Right ventricle myocardium superior (tissue), 1 donor: ENCODE measurements around the gene SH3BP1. TPM values are rescaled to one million over a fixed set of nuclear protein-coding genes. Genes with fewer than 3 reads are reported as not detected.
"Not testable (repeated sequence)": the region's sequence is repeated elsewhere in the genome, so short reads cannot be mapped to it uniquely, and the experiment has no call there.

ENCODE experiments used
- ATAC-seq: fragments of 200-7000 bp; cut with Tn5 transposase; one replicate; pipeline ENCODE4 v1.9.1; 2020; ENCODE audit warnings: mild to moderate bottlenecking; ENCODE audit not compliant: poor library complexity
- DNase-seq: peaks from one replicate; pipeline ENCODE4 v3.0.0-alpha.2; 2020
- intact Hi-C: fragments of 100-400 bp; cut with DNase I; formaldehyde crosslinking; loops from one replicate; pipeline ENCODE4 v1.11.2; 2022
- total RNA-seq: library from RNA; stranded (reverse); fragmentation: NEBNext Ultra II Directional; extraction: Animal tissue kit (Norgen Biotek cat#: 25700); gene quantifications from one replicate; pipeline ENCODE4 v1.2.1, GENCODE V29; 2021
- donor health status: DM: no; HTN: yes; CAD: no; lungs with severe emphysema.

The SH3BP1 gene
- total RNA-seq, 1 donor from 2014 or later: 1.9 TPM

- DNase-seq, ATAC-seq: not testable (repeated sequence)
- intact Hi-C loops: loop anchor here (5.0 kb wide), 1 partner anchor 77 kb away; the partner anchor contains the start of gene NOL12
Observed at GRCh38 chr22:37610153-37610475, 29.4 kb upstream of the SH3BP1 start.

DNA sequence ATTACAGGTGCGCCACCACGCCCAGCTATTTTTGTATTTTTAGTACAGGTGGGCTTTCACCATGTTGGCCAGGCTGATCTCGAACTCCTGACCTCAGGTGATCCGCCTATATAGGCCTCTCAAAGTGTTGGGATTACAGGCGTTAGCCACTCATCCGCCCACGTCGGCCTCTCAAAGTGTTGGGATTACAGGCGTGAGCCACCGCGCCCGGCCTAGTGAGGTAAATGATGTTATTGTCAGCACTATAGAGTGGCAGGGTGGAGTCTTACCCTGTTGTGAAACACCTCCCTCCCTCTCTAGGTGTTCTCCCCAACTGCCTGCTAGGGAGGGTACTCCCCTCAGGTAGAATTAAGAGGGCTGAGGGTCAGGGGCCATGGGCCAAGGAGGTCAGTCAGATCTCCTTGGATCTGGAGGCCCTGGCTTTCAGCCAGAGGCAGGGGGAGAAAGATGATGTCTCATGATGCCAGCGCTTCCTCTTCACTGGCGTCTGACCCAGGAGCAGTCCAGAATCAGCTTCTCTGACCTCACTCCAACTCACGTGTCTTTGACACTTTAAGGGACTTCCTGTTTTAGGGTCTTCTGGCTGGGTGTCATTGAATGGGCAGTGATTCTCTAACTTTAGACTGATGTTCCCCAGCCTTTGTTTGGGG lies 28.9 kb upstream of the SH3BP1 start:
- DNase-seq: no peak
- intact Hi-C loops: loop anchor here (5.0 kb wide), 1 partner anchor 77 kb away; the partner anchor contains the start of gene NOL12
- no peak for ATAC-seq

GRCh38 chr22:37611207-37611606 lies 28.3 kb upstream of the SH3BP1 start:
- DNase-seq (no peak), ATAC-seq (no peak)
- intact Hi-C loops: loop anchor here (5.0 kb wide), 1 partner anchor 76 kb away; the partner anchor contains the start of gene NOL12

DNA sequence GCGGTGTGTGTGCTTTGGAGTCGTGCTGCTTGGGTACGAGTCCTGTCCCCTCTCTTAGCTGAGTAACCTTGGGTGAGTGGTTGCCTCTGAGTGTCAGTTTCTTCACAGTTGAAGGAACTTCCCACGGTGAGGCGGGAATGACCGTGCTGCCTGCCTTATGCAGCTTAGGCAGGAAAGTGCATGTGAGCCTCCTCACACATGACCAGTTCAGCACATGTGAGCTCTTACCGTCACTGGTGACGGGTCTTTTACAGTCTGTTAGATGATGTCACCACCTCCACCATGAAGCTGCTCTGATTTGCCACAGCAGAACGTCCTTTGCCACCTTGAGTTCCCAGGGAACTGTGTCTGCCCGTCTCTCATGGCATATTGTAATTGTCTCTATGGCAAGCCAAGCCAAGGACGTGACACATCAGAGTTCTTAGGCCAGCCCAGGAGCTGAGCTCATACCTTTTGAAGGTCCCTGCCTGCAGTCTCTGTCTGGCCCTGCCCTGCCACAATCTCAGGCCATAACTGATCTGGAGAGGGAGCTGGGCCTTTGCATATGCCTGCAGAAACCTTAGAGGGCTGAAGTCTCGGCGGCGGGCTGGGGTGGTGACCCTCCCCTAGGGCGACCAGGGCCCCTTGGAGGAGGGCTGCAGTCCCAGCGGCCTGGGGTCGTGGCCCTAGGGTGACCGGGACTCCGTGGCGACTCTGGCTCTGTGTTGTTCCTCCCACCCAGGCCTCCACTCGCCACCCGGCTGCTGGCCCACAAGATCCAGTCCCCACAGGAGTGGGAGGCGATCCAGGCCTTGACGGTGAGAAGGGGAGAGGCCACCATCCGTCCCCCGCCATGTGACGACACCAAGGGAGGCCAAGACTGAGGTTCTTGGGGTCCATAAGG lies 23.0 kb upstream of the SH3BP1 start:
- DNase-seq (no peak), ATAC-seq (no peak)
- intact Hi-C loops: no loop called here

GRCh38 chr22:37617431-37617830 lies 22.0 kb upstream of the SH3BP1 start:
- DNase-seq (no peak), ATAC-seq (no peak)
- intact Hi-C loops: no loop called here

DNA sequence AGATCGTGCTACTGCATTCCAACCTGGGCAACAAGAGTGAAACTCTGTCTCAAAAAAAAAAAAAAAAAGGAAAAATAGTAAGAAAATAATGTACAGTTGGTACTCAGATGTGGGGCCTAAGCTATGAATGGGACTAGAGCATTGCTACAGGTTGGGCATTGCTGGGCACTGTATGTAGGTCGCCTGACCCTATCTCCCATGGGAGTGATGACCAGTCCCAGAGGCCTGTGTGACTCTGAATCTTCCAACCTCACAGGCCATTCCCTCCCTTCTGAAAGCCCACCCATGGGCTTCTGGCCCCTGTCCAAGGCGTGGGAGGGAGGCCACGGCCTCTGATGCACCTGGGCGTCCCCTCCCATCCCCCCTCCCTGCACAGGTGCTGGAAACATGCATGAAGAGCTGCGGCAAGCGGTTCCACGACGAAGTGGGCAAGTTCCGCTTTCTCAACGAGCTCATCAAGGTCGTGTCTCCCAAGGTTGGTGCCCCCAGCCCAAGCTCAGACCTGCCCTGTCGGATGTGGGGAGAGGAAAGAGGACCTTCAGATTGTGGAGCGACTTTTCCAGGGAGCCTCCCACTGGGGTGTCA lies 21.3 kb upstream of the SH3BP1 start:
- DNase-seq (no peak), ATAC-seq (no peak)
- intact Hi-C loops: no loop called here

- ATAC-seq: no peak
- intact Hi-C loops: no loop called here
- DNase-seq: no peak
Observed at GRCh38 chr22:37618674-37619073, 20.8 kb upstream of the SH3BP1 start.

DNA sequence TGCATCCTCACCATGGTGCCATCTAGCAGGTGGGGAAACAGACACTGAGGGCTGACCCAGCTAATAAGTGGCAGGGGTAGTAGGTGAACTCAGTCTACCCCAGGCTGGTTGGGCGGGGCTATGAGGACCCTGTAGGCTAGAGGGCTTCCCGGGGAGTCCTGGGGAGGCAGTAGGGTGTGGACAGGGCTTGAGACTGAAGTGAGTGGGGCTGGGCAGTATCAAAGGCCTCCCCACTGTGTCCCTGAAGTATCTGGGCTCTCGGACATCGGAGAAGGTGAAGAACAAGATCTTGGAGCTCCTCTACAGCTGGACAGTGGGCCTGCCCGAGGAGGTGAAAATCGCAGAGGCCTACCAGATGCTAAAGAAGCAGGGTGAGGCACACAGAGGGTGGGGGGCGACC lies 19.5 kb upstream of the SH3BP1 start:
- no peak for DNase-seq
- ATAC-seq: no peak
- intact Hi-C loops: no loop called here

GRCh38 chr22:37621352-37621860 lies 18.1 kb upstream of the SH3BP1 start:
- intact Hi-C loops: no loop called here
- ATAC-seq (no peak), DNase-seq (no peak)

- ATAC-seq (peak; percentile 65), DNase-seq (peak; percentile 84)
- intact Hi-C loops: no loop called here
Observed at GRCh38 chr22:37623075-37624016, 16.1 kb upstream of the SH3BP1 start.

- ATAC-seq: no peak
- intact Hi-C loops: no loop called here
- no peak for DNase-seq
Observed at GRCh38 chr22:37624017-37624365, 15.5 kb upstream of the SH3BP1 start.

DNA sequence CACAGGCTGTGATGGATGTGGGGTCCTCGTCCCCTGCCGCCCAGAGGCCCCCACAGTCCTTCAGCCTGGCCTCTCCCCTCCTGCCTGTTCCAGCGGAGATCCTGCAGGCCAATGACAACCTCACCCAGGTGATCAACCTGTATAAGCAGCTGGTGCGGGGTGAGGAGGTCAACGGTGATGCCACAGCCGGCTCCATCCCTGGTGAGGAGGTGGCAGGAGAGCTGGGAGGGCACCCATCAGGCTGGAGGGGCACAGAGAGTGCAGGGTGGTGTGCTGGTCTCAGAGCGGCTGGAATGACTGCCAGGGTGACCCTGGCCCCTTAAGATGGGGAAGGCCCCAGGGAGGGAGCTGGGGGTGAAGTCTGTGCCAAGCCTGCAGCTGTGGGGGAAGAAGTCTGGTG lies 14.6 kb upstream of the SH3BP1 start:
- ATAC-seq: no peak
- DNase-seq: no peak
- intact Hi-C loops: no loop called here

GRCh38 chr22:37625737-37626136 lies 13.7 kb upstream of the SH3BP1 start:
- ATAC-seq: no peak

GRCh38 chr22:37626144-37626543 lies 13.3 kb upstream of the SH3BP1 start:
- ATAC-seq (peak; percentile 82), DNase-seq (peak; percentile 87)
- intact Hi-C loops: no loop called here

More at GRCh38 chr22:37625737-37626136, 13.7 kb upstream of the SH3BP1 start:
- intact Hi-C loops: no loop called here
- no peak for DNase-seq

GRCh38 chr22:37626556-37627075 lies 12.9 kb upstream of the SH3BP1 start:
- DNase-seq (no peak), ATAC-seq (no peak)
- intact Hi-C loops: no loop called here

DNA sequence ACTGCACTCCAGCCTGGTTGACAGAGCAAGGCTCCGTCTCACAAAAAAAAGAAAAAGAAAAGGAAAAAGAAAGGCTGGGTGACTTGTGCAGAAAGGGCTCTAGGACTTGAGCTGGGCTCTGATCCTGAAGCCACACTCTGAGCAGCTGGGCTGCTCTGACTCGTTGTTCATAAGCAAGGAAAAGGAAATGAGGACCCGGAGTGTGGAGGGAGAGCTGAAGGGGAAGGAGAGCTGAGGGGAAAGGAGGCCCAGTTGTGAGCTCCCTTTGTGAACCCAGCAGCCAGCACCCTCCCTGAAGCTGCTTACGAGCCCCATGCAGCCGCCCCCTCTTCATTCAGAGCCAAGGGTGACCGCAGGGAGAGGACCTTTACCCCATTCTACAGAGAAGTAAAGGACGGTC lies 12.3 kb upstream of the SH3BP1 start:
- ATAC-seq (no peak), DNase-seq (no peak)
- intact Hi-C loops: no loop called here

DNA sequence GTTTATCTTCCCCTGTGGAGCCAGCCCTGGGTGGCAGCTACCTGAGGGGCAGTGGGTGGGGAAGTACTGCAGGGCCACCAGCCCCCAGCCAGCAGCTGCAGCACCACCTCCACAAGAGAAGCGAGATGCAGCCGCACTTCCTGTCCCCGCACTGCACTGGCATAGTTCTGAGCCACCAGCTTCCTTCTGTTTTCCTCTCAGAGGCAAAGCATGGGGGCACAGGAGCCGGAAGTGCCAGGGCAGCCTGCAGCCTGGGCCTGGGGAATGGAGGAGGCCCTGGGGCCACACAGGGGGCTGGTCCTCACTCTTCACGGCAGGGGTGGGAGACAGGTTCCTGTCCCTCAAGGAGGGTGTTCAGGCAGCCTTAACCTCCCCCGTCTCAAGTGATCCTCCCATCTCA lies 11.9 kb upstream of the SH3BP1 start:
- DNase-seq: peak; percentile 67
- intact Hi-C loops: no loop called here
- ATAC-seq: no peak

DNA sequence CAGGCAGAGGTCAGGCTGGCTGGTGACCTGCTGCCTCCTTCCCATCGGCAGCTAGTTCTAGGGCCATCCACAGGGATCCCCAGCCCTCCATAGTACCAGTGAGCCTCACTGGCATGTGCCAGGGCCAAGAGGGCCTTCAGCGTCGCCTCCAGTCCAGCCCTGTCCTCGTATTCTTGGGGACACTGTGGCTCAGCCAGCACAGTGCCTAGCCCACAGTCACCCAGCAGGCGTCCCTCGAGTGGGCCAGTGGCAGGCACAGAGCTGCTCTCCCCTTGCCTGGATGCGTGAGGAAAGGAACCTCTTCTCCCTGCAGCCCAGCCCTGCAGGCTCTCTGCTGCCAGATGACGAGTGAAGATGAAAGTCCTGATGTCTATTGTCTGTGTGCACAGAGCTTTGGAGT lies 10.6 kb upstream of the SH3BP1 start:
- intact Hi-C loops: no loop called here
- ATAC-seq (no peak), DNase-seq (no peak)
